Stimulated activated CD8-positive, alpha-beta memory T cell treated with anti-CD3 and anti-CD28 coated beads, Interleukin-7, amount 100 ng/mL, for 1 hour (primary cell): Measurements from ENCODE around the gene COL15A1.
A peak's percentile ranks its signal among the peaks of the same experiment; 100 is the strongest.
"Not testable (repeated sequence)": the region's sequence is repeated elsewhere in the genome, so short reads cannot be mapped to it uniquely, and the experiment has no call there.

Experiments
- DNase-seq, 2 donors: peaks; one replicate each; pipeline ENCODE4 v3.0.0-alpha.2; 2020; ENCODE audit warnings: low read depth in 2 of 2

Gene COL15A1

DNA sequence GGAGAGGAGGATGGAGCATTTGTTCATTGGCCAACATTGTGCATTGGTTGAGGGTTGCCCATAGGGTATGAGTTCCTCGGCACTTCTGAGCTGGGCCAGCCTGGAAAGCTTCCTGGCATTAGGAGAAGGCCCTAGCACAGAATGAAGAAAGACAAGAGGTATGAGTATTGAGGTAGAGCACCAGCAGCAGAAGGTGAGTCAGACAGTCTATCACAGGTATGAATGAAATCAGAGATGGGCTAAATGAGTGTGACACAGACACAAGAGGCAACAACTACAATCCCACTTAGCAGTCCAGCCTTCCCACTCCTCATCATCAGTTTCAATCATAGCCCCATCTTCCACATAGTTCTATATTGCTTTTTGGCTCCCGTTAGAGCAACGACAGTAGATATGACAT, 135.8 kb downstream of the COL15A1 start:
- no peak for DNase-seq

DNA sequence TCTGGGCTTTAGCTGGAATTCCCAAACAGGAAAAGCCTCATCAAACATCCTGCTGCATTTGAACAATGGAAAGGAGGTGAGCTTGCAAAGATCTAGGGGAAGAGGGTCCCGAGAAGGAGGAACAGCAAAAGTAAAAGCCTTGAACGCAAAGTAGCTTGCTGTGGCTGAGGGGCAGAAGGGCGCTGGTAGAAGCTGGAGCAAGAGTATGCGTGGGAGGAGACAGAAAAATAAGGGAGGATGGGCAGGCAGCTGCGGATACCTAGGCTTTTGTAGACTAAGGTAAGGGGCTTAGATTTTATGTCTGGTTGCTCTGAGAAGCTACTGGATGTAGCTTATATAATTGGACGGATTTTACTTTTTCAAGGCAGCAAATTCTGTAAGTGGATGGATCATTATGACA, 139.3 kb downstream of the COL15A1 start:
- no peak for DNase-seq

DNA sequence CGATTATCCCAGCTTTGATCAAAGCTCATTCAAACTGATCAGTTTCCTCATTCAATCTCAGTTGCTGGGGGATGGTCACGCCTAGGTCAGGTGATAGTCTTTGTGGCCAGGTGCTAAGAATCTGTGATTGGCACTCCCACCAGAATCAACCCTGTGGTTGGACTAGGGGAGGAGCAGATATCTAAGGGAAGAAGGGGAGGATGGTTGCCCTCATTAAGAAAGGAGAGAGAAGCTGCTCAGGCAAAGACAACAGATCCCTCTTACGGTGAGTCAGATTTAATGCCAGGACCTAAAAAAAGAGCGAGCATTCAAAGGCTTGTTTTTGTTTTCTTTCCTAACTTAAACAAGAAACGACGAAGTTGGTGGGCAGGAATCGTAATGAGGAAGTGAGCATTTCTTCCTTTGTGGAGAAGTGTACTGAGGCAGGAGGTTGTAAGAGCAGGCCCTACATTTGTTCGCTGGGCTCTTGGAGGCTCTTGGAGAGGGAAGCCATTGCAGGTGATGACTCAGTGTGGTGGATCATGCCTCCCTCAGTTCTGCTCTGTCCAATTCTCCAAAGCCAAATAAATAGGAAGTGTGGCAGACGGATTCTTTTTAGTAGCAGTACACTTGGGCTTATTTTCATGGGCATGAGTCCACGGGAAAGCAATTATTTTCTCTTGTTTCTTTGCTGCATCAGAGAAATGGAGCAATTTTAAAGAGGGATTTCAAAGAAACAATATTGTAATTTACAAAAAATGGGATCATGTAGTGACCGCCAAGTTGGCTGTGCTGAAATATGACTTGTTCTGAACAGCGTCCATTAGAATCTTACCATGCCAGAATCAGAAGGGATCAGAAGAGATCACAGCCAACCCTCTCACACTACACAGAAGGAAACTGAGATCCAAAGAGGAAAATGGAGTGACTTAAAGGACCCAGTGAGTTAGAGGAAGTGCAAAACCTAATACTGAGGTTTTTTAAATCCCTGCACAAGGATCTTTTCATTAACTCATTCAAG, 142.5 kb downstream of the COL15A1 start:
- no peak for DNase-seq

- DNase-seq = no peak
Measured at GRCh38 chr9:99087462-99087861, 143.8 kb downstream of the COL15A1 start.

GRCh38 chr9:99090336-99091130, 146.8 kb downstream of the COL15A1 start:
- no peak for DNase-seq

GRCh38 chr9:99092643-99093491, 149.2 kb downstream of the COL15A1 start:
- DNase-seq = no peak

GRCh38 chr9:99093492-99093791, 149.7 kb downstream of the COL15A1 start:
- no peak for DNase-seq

DNA sequence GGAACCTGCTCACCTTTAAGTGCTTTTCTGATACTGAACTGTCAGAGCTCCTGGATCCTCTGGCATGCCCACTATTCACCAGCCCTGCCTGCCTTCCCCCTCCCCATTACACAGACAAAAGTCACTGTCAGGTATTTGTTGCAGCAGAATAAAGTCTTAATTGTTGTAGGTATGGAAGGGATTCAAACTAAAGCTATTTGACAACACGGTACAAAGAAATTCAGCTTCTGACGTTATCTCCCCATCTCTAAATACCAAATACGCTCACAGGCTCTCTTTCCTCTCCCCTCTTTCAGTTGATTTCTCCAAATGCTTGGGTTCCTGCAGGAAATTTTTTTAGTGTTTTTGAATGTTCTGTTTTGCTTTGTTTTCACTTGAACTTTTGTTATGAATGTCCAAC, 151.9 kb downstream of the COL15A1 start:
- DNase-seq = no peak

DNA sequence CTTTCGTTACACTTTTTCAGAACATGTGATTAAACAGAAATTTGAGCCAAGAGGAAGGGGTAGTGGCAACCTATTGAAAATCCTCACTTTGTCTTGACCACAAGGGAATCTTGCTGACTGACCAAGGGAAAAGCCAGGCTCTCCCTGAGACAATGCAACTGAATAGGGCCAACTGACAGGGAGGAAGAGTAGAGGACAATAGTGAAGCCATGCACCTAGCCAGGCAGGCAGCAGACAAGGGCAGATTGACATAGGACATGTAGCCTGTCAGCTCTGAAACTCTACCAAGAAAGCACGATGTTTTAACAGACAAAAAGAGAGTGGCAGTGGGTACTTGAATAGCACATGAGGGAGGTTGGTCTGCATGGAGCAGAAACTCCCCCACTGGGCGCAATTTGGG, 152.7 kb downstream of the COL15A1 start:
- DNase-seq = no peak

GRCh38 chr9:99099806-99100585, 156.3 kb downstream of the COL15A1 start:
- not testable (repeated sequence) for DNase-seq

DNA sequence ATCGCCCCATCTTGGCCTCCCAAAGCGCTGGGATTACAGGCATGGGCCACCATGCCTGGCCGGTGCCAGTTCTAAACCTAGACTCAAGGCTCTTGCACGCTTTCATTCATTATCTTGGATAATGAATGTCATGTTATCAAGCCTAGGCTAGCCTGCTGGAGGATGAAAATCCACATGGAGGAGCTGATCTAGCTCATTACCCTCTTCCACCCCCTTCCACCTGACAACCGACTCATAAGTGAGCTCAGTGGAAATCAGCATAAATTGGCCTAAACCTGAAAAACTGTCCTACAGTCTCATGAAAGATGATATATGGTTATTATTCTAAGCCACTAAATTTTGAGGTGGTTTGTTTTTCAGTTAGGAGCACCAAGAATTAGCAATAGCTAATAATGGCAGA, 157.6 kb downstream of the COL15A1 start:
- no peak for DNase-seq

GRCh38 chr9:99101812-99102211, 158.1 kb downstream of the COL15A1 start:
- DNase-seq = no peak

- DNase-seq = no peak
Measured at GRCh38 chr9:99103054-99103895, 159.6 kb downstream of the COL15A1 start.

GRCh38 chr9:99103901-99104458, 160.3 kb downstream of the COL15A1 start:
- DNase-seq = no peak

- DNase-seq = peak; percentile 78 to 87
Measured at GRCh38 chr9:99104459-99105151, 160.9 kb downstream of the COL15A1 start, which contains the start of gene TGFBR1. Gene TGFBR1, plus strand, starts transcription at chr9:99105113. Its CDS starts 93 bp downstream, at chr9:99105206.

DNA sequence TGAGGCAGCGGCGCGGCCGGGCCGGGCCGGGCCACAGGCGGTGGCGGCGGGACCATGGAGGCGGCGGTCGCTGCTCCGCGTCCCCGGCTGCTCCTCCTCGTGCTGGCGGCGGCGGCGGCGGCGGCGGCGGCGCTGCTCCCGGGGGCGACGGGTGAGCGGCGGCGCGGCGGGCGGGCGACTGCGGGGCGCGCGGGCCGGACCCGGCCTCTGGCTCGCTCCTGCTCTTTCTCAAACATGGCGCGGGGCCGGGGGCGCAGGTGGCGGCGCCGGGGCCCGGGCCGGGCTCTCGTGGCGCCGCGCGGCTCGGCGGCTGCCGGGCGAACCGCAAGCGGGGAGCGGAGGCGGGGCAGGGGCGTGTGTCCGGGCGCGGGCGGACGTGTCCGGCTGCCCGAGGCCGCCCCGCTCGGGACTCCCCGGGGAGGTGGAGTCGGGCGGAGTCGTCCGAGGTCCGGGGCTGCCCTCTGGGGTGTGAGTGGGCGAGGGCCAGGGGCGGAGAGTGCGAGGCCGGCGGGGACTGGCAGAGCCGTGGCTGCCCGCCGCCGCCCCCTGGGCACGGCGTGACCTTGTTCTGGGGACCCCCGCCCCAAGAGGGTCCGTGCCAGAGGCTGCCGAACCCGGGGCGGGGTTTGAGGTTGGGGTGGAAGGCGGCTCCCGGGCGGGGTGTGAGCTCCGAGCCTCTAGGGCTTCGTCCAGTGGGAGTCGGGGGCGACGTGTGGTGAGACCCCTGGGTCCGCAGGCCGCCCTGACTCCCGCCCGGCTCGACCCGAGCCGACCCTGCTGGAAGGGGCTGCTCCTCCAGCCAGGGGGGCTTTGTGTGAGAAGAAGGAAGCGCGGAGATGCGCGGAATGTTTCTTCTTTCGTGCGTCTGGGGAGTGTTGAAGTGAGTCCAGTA, 161.7 kb downstream of the COL15A1 start:
- DNase-seq = peak in 1 of 2 donors; percentile 19

DNA sequence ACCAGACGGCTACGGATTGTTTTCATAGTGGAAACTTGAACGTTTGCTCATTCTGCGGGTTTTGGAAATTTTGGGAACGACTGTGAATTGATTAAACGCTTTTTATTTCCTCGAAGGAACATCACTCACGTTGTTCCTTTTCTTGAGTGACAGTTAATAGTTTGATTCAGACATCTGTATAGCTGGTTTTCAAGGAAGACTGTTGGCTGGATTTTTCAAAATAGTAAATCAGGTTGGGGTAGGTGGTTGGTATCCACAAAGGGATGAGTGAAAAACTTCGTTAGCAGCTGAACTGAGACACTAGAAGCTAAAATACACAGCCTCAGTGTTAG, 162.3 kb downstream of the COL15A1 start:
- no peak for DNase-seq

DNA sequence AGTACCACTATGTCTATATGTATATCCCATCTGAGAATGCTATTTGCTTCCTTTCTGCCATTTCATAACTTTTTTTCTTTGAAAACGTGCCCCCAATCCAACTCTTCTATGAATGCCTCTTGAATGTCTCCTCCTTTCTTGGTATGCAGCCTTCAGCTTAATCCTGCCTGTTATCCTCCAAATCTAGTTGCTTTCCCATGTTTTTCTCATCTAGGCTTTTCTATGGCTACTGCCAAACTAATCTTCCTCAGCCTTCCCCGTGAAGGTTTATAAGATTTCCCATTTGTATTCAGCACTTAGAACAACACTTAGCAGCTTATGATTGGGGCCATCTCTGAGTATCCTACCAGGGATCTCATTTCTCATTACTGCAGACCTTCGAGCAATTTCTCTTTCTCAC, 163.7 kb downstream of the COL15A1 start:
- no peak for DNase-seq
